DOHH2 (cell line): Measurements from ENCODE around the gene ACTR1A.

Experiments
- H3F3A ChIP-seq: fragments of 200-600 bp; sonication (generic), shearing (Covaris generic); 2 replicates; pipeline ENCODE4 v1.6.0; 2016; ENCODE audit warnings: antibody characterized with exemption, mild to moderate bottlenecking; ENCODE audit not compliant: control insufficient read depth, insufficient read depth
- H3K27ac ChIP-seq: fragments of 200-600 bp; sonication (generic); 2 replicates; pipeline ENCODE4 v1.5.1; 2014; ENCODE audit warnings: low read depth, mild to moderate bottlenecking, low read length, moderate library complexity
- H3K27me3 ChIP-seq: fragments of 200-600 bp; sonication (generic); 2 replicates; pipeline ENCODE4 v1.6.1; 2014; ENCODE audit warnings: mild to moderate bottlenecking, low read length, mixed read lengths; ENCODE audit not compliant: control insufficient read depth
- H3K36me3 ChIP-seq: fragments of 200-600 bp; sonication (generic); 2 replicates; pipeline ENCODE4 v1.6.1; 2014; ENCODE audit warnings: mild to moderate bottlenecking, low read length, moderate library complexity, mixed read lengths; ENCODE audit not compliant: control insufficient read depth
- H3K4me1 ChIP-seq: fragments of 200-600 bp; sonication (generic); 2 replicates; pipeline ENCODE4 v1.6.1; 2014; ENCODE audit warnings: mild to moderate bottlenecking, low read length, mixed read lengths; ENCODE audit not compliant: control insufficient read depth
- H3K4me2 ChIP-seq: fragments of 200-600 bp; sonication (generic); 2 replicates; pipeline ENCODE4 v1.6.0; 2014; ENCODE audit warnings: mild to moderate bottlenecking, low read length, moderate library complexity
- H3K4me3 ChIP-seq: fragments of 200-600 bp; sonication (generic); 2 replicates; pipeline ENCODE4 v1.5.1; 2014; ENCODE audit warnings: mild to moderate bottlenecking, low read length, mixed read lengths
- H3K79me2 ChIP-seq: fragments of 200-600 bp; sonication (generic); 2 replicates; pipeline ENCODE4 v1.6.1; 2014; ENCODE audit warnings: mild to moderate bottlenecking, low read length, mixed read lengths; ENCODE audit not compliant: control insufficient read depth
- H3K9me2 ChIP-seq: fragments of 200-600 bp; sonication (generic); replicated peaks from 2 replicates; pipeline ENCODE4 v1.6.1; 2014; ENCODE audit warnings: mild to moderate bottlenecking, low read length, mixed read lengths; ENCODE audit not compliant: control insufficient read depth
- H3K9me3 ChIP-seq: fragments of 200-600 bp; sonication (generic); 2 replicates; pipeline ENCODE4 v1.6.1; 2014; ENCODE audit warnings: antibody characterized with exemption, low read length, mixed read lengths; ENCODE audit not compliant: control insufficient read depth, insufficient read depth
- H4K20me1 ChIP-seq: fragments of 200-600 bp; sonication (generic); 2 replicates; pipeline ENCODE4 v1.6.0; 2014; ENCODE audit warnings: low read depth, mild to moderate bottlenecking, antibody characterized with exemption, low read length, moderate library complexity; ENCODE audit not compliant: control insufficient read depth, insufficient read depth
- EZH2phosphoT487 ChIP-seq: fragments of 200-600 bp; sonication (generic); IDR thresholded peaks from 2 replicates; pipeline ENCODE4 v1.6.1; 2017; ENCODE audit warnings: borderline replicate concordance, mild to moderate bottlenecking, antibody characterized with exemption, low read length, moderate library complexity, mixed read lengths
- TF ChIP-seq, protein P1 (sequence below): fragments of 200-600 bp; sonication (generic); IDR thresholded peaks from one replicate; pipeline ENCODE4 v1.5.1; 2014; ENCODE audit warnings: antibody characterized with exemption, mild to moderate bottlenecking, low read depth, low read length; ENCODE audit not compliant: poor library complexity, severe bottlenecking

Gene ACTR1A

DNA sequence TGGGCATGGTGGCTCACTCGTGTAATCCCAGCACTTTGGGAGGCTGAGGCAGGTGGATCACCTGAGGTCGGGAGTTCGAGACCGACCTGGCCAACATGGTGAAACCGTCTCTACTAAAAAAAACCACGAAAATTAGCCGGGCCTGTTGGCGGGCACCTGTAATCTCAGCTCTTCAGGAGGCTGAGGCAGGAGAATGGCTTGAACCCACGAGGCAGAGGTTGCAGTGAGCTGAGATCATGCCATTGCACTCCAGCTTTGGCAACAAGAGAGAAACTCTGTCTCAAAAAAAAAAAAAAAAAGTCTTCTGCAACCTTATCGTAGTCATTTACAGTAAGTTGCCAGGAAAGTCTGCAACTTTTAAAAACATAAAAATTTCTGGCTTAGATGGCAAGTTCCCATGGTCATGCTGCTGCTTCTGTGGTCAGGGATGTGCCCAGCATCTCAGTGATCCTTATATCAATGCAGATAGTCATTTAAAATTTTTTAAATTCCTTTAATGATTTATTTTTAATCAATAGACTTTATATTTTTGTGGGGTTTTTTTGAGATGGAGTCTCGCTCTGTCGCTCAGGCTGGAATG lies 16.8 kb upstream of the ACTR1A start:
- no peaks in the 10 kb centered on the region for H3K9me2 ChIP-seq
- peaks cover 5% of the 10 kb centered on the region; the same call in 1 of the 2 replicates for H3K36me3 ChIP-seq
- TF ChIP-seq, protein P1, sequence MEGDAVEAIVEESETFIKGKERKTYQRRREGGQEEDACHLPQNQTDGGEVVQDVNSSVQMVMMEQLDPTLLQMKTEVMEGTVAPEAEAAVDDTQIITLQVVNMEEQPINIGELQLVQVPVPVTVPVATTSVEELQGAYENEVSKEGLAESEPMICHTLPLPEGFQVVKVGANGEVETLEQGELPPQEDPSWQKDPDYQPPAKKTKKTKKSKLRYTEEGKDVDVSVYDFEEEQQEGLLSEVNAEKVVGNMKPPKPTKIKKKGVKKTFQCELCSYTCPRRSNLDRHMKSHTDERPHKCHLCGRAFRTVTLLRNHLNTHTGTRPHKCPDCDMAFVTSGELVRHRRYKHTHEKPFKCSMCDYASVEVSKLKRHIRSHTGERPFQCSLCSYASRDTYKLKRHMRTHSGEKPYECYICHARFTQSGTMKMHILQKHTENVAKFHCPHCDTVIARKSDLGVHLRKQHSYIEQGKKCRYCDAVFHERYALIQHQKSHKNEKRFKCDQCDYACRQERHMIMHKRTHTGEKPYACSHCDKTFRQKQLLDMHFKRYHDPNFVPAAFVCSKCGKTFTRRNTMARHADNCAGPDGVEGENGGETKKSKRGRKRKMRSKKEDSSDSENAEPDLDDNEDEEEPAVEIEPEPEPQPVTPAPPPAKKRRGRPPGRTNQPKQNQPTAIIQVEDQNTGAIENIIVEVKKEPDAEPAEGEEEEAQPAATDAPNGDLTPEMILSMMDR: no peak
- TF ChIP-seq EZH2phosphoT487: no peak
- H3K4me1 ChIP-seq: peaks cover 3% of the 10 kb centered on the region; the same call in 1 of the 2 replicates
- H3K79me2 ChIP-seq: no peaks in the 10 kb centered on the region
- H3K4me2 ChIP-seq: no peak overlapping the region
- no peaks in the 10 kb centered on the region for H4K20me1 ChIP-seq
- H3F3A ChIP-seq: no peaks in the 10 kb centered on the region
- no peak overlapping the region for H3K27ac ChIP-seq
- H3K4me3 ChIP-seq: no peak overlapping the region
- H3K27me3 ChIP-seq: no peaks in the 10 kb centered on the region
- H3K9me3 ChIP-seq: no peaks in the 10 kb centered on the region

DNA sequence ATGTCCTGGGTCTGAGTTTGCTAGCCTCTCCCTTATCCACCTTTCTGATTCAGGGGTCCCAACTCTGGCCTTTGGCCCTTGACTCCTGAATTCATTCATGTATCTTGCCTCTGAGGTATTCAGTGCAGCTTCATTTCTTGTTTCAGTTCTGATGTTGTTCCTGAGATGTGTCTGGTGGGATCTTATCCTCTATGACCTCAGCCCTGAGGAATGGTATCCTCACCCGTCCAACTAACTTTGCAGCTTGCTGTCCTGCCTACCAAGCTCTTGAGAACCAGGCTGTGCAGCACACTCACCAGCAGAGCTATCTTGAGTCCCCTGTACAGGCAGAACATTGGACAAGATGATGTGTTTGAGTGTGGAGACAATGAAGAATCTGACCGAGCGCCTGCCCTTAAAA lies 15.0 kb upstream of the ACTR1A start:
- TF ChIP-seq, protein P1: no peak
- TF ChIP-seq EZH2phosphoT487: no peak
- H3K9me3 ChIP-seq: no peaks in the 10 kb centered on the region
- no peaks in the 10 kb centered on the region for H3K9me2 ChIP-seq
- no peaks in the 10 kb centered on the region for H3K79me2 ChIP-seq
- H3K4me3 ChIP-seq: no peak overlapping the region
- peaks cover 14% of the 10 kb centered on the region; the same call in 1 of the 2 replicates for H3K36me3 ChIP-seq
- H3K4me1 ChIP-seq: peaks cover 3% of the 10 kb centered on the region; the same call in 1 of the 2 replicates
- H4K20me1 ChIP-seq: no peaks in the 10 kb centered on the region
- no peaks in the 10 kb centered on the region; the same call in 1 of the 2 replicates for H3F3A ChIP-seq
- no peak overlapping the region for H3K4me2 ChIP-seq
- no peaks in the 10 kb centered on the region for H3K27me3 ChIP-seq
- no peak overlapping the region for H3K27ac ChIP-seq

DNA sequence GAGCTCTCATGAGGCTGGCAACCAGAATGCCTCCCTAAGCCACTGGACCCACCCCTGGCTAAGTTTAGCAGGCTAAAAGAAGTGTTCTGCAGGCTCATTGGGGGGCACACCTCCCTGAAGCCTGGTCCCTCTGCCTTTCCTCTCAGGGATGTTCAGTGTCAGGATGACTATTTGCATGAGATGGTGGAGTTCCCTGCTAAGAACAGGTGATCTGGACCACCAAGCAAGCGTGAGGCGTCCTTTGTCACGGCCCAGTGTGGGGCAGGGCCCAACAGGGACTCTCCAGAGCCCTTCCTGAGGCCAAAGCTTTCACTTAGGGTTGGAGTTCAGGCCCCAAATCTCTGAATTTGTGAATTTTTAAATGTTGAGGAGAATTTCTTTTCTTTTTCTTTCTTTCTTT lies 13.2 kb upstream of the ACTR1A start:
- Histone ChIP-seq H3K36me3 (peaks cover 23% of the 10 kb centered on the region), H3K9me3 (no peaks in the 10 kb centered on the region), H4K20me1 (no peaks in the 10 kb centered on the region), H3K4me3 (no peak overlapping the region), H3K27me3 (no peaks in the 10 kb centered on the region), H3F3A (peaks cover 3% of the 10 kb centered on the region; the same call in 1 of the 2 replicates), H3K4me1 (peaks cover 17% of the 10 kb centered on the region), H3K9me2 (no peaks in the 10 kb centered on the region), H3K4me2 (no peak overlapping the region), H3K27ac (no peak overlapping the region), H3K79me2 (no peaks in the 10 kb centered on the region)
- no peak for TF ChIP-seq EZH2phosphoT487
- TF ChIP-seq, protein P1: no peak
